Activated CD8-positive, alpha-beta memory T cell treated with anti-CD3 and anti-CD28 coated beads for 36 hours (primary cell): ENCODE results near the gene TEX14. TPM values are rescaled to one million over a fixed set of nuclear protein-coding genes. Genes with fewer than 3 reads are reported as not detected.

Source experiments
- CTCF ChIA-PET: fragments of 350-600 bp; sonication (Branson Sonifier 250); formaldehyde crosslinking; loops from one replicate; lab custom pipeline; 2021; ENCODE audit warnings: antibody characterized with exemption; lab: Charles Lee
- POLR2A ChIA-PET: fragments of 350-600 bp; sonication (Branson Sonifier 250); formaldehyde crosslinking; loops from one replicate; lab custom pipeline; 2021; ENCODE audit warnings: antibody characterized with exemption; lab: Charles Lee
- total RNA-seq, 2 experiments: library from RNA; stranded (reverse); gene quantifications; one replicate each; pipeline ENCODE4 v1.2.3, GENCODE V29; 2021

The TEX14 gene
- total RNA-seq, 2 experiments from 2014 or later = 0.25 TPM

DNA sequence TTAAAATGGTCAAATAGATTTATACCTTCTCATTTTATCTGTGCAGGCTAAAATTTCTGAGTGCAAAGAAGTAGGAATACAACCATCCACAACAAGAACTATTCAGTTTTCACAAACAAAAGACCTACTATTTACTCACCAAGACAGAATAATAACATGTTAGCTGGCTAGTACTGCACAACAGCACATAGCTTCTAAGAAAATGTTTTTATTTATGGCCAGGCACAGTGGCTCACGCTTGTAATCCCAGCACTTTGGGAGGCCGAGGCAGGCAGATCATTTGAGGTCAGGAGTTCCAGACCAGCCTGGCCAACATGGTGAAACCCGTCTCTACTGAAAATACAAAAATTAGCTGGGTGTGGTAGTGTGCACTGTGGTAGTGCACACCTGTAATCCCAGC lies 136.7 kb downstream of the TEX14 start:
- ChIA-PET CTCF (interaction anchor here (0.6 kb wide), 1 partner anchor 65 kb away, joined by 3 read pairs; no protein-coding TSS in a partner anchor), POLR2A (interaction anchor here (0.7 kb wide), 1 partner anchor 630 kb away, joined by 4 read pairs; no protein-coding TSS in a partner anchor)

DNA sequence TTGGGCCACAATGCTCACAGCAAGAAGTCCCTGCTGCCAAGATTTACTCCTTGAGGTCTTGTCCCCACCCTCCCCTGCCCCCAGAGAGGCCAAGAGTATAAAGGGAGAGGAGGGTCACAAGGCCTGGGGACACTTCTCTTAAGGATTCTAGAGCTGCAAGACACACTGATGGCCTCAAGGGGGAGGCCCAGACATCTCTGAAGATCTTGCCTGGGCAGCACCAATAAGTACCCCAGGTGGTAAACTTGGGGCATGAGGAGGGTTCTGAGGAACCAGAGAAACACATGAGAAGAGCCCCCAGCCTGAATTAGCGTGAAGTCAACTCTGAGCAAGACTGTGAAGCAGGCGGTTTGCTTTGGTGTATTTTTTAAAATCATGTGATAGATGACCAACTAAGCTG lies 150.6 kb downstream of the TEX14 start:
- ChIA-PET CTCF (no interaction called here), POLR2A (no interaction called here)

DNA sequence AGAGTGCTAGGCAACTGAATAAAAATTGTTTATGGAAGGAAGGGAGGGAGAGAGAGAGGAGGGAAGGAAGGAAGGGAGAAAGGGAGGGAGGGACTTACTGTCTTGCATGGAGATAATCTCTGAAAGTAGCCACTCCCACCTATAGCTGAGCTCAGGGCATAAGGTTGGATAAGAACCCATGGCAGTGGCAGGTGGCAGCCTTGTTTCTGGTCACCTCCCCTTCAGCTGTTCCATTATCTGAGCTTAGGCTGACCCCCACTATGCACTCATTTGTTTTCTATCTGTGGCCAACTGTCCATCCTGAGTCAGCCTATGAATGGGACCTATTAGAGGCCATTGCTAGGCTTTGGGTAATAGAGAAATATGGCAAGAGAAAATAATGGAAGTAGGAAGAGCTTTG lies 152.1 kb downstream of the TEX14 start:
- POLR2A ChIA-PET = interaction anchor here (1.9 kb wide), 1 partner anchor 12 kb away, joined by 4 read pairs; no protein-coding TSS in a partner anchor
- CTCF ChIA-PET = no interaction called here

DNA sequence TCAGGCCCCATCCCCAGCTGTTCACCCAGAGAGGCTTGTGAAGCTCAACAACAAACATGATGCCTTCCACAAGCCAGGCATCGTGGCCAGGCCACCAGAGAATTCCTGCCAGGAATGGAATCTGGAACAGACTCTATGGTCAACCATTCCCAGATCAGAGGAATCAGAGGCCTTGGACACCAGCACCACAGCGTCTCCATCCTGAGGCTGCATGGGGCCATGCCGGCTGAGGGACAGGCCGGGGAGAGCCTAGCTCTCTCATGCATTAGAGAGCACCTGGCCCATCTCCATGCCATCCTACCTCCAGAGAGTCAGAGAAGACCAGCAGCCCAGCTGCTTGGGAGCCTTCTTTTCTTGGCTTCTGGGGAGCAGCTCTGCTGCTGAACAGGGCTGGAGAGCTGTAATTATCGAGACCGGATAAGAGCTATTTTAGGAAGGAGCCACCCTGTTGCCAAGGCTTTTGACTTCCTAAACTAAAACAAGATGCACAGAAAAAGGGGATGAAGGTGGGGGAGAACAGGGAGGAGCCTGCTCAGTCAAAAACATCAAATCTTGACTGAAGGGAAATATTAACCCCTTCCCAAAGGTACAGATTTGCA lies 152.9 kb downstream of the TEX14 start:
- CTCF ChIA-PET = no interaction called here

DNA sequence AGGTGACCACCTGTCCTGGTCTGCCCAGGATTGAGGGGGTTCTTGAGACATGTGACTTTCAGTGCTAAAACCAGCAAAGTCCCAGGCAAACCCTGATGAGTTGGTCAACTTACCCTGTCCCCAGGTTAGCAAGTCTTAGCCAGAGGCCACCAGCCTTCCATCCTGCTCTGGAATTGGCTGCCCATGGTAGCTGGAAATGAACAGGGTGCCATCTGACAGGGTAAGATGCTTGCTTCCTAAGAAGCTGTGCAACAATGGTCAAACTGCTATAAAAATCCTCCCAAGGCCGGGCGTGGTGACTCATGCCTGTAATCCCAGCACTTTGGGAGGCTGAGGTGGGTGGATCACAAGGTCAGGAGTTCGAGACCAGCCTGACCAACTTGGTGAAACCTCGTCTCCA lies 154.6 kb downstream of the TEX14 start:
- ChIA-PET POLR2A (no interaction called here), CTCF (no interaction called here)

More for the DNA sequence above, 152.9 kb downstream of the TEX14 start:
- POLR2A ChIA-PET = interaction anchor here (1.9 kb wide), 1 partner anchor 11 kb away, joined by 4 read pairs; no protein-coding TSS in a partner anchor

DNA sequence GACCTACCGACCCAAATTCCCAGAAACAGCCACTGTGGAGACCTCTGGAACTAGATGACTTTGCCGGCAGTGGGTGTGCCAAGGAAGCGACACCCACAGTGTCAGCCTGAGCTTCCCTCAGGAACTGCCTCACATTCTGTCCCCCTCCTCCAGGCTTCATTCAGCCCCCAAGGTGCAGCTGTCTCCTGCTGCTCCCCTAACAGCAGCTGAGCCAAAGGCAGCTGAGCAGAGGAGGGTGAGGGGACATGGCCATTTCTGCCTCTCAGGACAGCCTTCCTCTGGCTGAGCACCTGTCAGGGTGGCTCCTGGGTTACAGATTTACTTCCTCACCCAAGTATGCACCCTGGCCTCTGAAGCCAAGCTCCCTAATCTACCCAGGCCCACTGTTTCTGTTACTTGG lies 155.3 kb downstream of the TEX14 start:
- ChIA-PET POLR2A (interaction anchor here (0.5 kb wide), 1 partner anchor 649 kb away, joined by 3 read pairs; no protein-coding TSS in a partner anchor), CTCF (no interaction called here)

DNA sequence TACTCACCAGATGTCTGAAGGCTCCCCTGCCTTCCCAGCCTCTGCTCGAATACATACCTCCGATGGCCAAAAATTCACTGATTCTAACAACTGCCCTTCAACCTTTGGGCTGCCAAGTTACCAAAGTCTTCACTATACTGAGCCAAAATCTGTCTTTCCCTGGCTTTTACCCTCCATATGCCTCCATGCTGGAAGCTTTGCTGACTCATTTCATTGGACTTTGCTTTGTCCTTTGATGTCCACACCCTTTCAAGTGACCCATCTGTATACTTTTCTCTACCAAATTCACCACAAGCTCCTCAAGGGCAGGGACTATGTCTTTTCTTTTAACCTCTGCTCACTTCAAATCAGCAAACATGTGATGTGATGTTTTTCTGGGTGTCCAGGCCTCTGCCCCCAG lies 156.4 kb downstream of the TEX14 start:
- CTCF ChIA-PET = no interaction called here
- POLR2A ChIA-PET = interaction anchor here (0.5 kb wide), 1 partner anchor 96 kb away, joined by 4 read pairs; no protein-coding TSS in a partner anchor

DNA sequence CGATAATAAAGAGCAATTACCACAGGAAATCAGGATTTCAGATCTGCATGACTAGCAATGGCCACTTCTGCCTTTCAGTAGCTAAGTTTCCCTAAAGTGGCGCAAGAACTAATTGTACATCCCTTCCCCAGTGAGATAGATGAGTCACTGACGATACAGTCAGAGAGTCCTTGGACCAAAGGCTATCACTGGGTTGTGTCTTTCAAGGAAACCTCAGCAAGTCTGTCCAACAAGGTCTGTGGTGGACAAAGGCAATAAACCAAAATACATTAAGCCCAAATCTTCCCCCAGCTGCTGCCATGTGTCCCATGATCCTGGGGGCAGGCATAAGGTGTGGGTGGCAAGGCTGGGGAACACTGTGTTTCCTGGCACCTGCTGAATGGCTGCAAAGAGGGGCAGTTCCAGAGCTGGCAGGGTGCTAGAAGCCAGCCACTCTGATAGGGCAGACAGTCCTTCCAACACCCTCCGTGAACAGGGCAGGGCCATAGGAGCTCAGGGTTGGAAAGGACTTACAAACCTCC lies 156.9 kb downstream of the TEX14 start:
- ChIA-PET POLR2A (interaction anchor here (0.5 to 0.6 kb wide), 2 partner anchors 96 to 191 kb away, joined by 4 to 8 read pairs; no protein-coding TSS in a partner anchor), CTCF (no interaction called here)

DNA sequence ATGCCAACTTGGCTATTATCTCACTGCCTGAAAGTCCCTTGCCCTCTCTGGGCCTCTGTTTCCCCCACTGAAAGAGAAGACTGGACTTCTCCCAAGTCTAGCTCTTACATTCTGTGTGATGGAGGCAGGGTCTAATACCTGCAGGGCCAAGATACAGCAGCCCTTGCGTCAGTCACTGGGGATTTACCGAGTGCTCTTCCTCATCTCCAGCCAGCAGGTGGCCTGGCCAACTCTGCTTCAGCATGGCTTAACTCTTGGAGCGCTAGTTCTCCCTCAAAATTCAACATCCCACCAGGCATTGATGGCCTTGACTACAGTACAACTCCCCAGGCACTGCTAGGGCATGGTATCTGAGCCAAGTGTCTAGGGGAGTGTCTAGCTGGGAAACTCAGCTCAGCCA lies 157.5 kb downstream of the TEX14 start:
- ChIA-PET CTCF (no interaction called here), POLR2A (interaction anchor here (0.6 kb wide), 1 partner anchor 190 kb away, joined by 8 read pairs; no protein-coding TSS in a partner anchor)

DNA sequence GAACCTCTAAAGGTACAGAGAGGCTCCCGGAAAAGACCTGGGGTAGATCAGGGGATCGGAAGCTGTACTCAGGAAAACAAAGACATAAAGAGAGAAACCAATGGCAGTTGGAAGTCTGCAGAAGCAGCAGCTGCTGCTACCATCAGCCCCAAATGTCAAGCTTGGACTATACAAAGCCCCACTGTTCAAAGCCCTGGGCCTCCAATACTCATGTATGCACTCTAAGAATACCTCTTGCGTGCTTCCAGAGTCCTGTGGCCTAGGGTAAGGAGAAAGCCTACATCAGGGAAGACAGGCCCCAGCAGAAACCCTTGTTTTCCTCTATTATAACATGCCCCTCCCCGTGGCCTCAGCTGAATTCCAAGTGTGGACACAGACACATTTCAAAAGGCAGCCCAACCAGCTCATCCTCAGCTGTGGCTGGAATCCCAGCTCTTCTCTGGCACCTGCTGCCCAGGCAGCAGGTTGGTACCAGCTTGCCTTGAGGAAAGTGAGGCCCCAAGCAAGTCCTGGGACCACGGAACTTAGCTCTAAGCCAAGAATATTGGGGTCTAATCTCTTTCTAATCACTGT lies 158.1 kb downstream of the TEX14 start:
- POLR2A ChIA-PET = no interaction called here

DNA sequence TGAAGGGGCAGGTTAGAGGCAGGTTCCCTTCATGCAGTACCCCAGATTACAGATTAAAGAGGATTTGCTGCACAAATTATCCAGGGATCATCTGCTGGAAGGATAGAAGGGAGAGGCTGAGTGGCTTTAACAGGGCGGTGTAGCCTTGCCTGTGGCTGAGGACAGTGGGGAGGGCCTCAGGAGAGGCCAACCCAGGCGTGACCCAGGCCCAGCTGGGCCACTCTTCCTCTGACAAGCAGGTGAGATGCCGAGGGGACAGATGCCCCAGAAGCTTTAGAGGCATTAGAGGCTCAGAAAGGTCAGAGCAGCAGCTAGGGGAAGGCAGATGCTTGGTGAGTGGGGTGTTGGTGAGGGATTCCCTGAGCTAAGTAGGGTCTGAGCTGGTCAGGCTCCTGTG lies 159.3 kb downstream of the TEX14 start:
- CTCF ChIA-PET = interaction anchor here (0.9 to 1.3 kb wide), 2 partner anchors 10 to 107 kb away, joined by 3 to 5 read pairs; no protein-coding TSS in a partner anchor
- POLR2A ChIA-PET = no interaction called here

More for the DNA sequence above, 158.1 kb downstream of the TEX14 start:
- CTCF ChIA-PET = interaction anchor here (0.9 kb wide), 1 partner anchor 108 kb away, joined by 5 read pairs; no protein-coding TSS in a partner anchor

DNA sequence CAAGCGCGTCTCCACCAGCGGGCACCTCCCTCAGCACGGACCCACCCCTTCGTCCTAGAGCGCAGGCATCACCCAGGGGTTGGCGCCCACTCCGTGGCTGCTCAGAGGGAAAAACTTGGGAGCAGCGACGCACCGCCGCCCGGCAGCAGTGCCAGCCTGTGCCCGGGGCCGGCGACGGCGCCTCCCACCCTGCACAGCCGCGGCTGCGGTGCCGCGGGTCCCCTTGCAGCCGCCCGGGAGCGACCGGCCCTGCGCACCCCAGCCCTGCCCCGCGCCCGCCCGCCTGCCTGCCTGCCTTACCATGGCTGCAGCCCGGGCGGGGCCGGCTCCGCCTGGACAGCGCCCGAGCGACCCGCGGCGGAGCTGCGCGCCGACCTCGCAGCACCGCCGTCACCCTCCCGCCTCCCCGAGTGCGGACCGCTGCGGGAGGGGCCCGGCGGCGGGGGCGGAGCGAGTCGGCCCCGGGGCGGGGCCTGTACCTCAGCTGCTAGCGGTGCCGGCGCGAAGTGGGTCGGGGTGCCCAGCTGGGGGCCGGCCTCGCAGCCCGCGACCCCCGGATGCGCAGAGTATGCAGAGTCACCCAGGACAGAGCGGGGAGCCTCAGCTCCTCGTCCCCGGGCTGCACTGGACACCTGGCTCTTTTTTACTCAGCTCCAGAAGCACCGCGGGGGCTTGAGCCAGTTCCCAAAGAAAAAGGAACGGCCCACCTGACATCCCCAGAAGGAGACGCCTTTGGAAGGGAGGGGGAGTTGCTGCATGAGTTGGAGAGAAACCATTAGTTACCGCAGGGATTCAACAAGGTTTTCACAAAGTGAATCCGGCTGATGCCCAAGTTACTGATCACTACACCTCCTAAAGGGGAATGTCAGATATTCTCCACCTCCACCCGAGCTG lies 159.9 kb downstream of the TEX14 start:
- ChIA-PET CTCF (interaction anchor here (1.3 kb wide), 1 partner anchor 9 kb away, joined by 3 read pairs; no protein-coding TSS in a partner anchor), POLR2A (interaction anchor here (0.7 to 1.1 kb wide), 2 partner anchors 99 to 387 kb away, joined by 3 read pairs; no protein-coding TSS in a partner anchor)

DNA sequence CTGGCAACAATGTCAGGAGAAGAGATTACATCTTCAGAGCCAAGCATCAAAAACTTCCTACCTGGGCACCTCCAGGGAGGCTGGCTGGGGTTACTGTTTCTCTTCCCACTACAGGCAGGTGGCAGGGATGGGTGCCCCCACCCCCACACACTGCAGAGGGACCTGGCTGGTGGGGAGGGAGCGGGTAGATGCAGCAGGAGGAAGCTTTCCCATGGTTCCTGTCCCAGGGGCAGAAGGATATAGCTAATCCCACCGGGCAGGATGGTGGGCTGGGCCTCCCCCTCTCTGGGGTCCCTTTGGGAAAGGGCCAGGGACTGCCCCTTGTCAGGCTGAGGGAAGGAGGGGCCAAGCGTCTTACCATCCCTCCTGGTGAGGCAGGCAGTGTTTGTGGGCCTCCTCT lies 160.7 kb downstream of the TEX14 start:
- CTCF ChIA-PET = interaction anchor here (1.3 to 2.1 kb wide), 2 partner anchors 9 to 12 kb away, joined by 3 to 5 read pairs; no protein-coding TSS in a partner anchor

DNA sequence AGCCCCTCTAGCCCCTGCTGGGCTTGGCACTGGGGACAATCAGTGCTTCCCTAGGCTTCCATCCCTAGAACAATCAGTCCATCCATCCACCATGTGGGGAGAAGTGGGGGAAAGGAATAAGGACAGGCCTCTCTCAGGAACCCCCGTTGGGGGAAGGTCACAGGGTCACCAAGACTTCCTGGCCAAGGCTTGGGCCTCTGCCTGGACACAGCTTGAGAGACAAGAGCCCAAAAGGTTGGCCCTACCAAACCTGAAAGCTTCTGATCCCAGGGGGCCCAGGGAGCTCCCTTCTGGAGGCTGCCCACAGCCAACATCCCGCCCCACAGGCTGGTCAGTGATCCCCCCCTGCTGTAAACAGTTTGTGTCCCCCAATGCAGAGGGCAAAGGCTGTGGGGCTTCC lies 161.2 kb downstream of the TEX14 start:
- ChIA-PET CTCF (interaction anchor here (2.1 kb wide), 1 partner anchor 12 kb away, joined by 5 read pairs; no protein-coding TSS in a partner anchor), POLR2A (interaction anchor here (0.6 to 1.1 kb wide), 2 partner anchors 34 to 100 kb away, joined by 3 read pairs; no protein-coding TSS in a partner anchor)

More for the DNA sequence above, 160.7 kb downstream of the TEX14 start:
- POLR2A ChIA-PET = interaction anchor here (0.6 to 1.1 kb wide), 3 partner anchors 34 to 388 kb away, joined by 3 read pairs; no protein-coding TSS in a partner anchor

DNA sequence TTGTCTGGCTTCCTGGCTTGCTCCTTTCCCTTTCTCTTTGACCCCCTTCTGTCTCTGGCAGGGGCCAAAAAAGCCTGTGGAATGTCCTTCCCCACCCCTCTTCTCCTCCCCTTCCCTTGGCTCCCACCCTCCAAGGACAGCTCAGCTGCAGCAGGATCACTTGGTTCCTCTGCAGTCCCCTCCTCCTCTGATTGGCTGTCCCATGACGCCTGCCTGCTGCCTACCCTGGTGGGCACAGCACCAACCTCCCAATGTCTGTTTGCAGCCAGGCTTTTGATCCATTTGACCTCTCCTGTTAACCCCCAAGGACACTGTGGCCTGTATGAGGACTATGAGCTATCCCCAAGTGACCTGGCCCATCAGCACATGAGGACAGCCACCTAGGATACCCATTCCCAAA lies 162.6 kb downstream of the TEX14 start:
- ChIA-PET POLR2A (no interaction called here), CTCF (interaction anchor here (1.8 to 2.1 kb wide), 2 partner anchors 10 to 11 kb away, joined by 5 to 6 read pairs; no protein-coding TSS in a partner anchor)

DNA sequence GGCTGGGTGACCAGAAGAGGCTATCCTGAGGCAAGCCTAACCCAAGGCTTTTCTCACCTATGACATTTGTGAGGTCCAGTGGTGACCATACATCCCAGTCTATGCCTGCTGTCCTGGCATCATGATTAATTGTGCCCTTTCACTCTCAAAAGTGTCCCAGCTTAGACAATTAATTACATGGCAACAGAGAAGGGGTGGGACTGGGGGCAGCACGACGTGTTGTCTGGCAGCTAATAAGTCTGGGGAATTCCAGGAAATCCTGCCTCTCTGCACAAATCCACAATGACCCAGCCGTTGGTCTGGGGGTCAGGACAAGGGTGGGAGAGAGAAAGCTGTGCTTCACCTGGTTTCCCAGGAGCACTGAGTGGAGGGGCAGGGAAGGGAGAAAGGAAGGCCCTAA lies 163.4 kb downstream of the TEX14 start:
- CTCF ChIA-PET = interaction anchor here (1.8 kb wide), 1 partner anchor 10 kb away, joined by 6 read pairs; no protein-coding TSS in a partner anchor
- POLR2A ChIA-PET = interaction anchor here (1.4 kb wide), 1 partner anchor 11 kb away, joined by 4 read pairs; no protein-coding TSS in a partner anchor

DNA sequence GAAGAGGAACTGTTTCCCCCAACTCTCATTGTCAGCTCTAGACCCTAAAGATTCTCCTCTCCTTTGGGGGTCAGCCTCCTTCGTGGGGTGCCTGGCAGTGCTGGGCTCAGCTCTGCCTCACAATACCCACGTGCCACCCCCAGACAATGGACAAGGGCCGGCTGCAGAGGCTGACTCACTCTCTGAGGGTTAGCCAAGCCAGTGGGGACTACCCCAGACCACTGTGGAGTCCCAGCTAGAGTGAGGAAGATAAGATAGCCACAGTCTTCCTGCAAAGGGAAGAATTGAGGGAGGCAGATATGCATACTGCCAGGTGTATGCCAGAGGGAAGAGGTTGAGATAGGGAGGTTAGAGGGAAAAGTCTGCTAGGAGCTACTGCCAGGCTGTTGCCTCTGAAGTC lies 163.9 kb downstream of the TEX14 start:
- CTCF ChIA-PET = interaction anchor here (1.8 kb wide), 1 partner anchor 9 kb away, joined by 6 read pairs; no protein-coding TSS in a partner anchor
- POLR2A ChIA-PET = interaction anchor here (1.4 kb wide), 1 partner anchor 11 kb away, joined by 4 read pairs; no protein-coding TSS in a partner anchor

DNA sequence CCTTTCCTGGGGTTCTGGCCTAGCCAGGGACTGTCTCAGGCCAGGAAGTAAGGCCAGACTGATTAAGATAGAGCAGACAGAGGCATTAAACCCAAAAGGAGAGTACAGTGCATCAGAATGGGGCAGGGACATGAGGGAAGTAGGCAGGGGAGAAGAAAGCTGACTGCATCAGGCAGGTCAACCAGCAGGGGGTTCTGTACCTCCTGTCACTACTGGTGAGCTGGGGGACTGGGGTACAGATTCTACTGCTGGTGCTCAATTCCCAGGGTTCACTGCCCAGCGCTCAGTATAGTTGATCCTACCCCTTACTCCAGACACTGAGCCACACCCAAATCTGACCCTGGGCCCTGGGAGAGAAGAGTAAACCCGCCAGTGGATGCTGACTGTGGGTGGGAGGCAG lies 164.5 kb downstream of the TEX14 start:
- POLR2A ChIA-PET = interaction anchor here (1.4 kb wide), 1 partner anchor 12 kb away, joined by 4 read pairs; no protein-coding TSS in a partner anchor
- CTCF ChIA-PET = interaction anchor here (1.8 kb wide), 1 partner anchor 9 kb away, joined by 6 read pairs; no protein-coding TSS in a partner anchor
